Stimulated activated CD4-positive, alpha-beta T cell treated with anti-CD3 and anti-CD28 coated beads, Interleukin-1b, Interleukin-23, amount 100 ng/mL, for 24 hours (primary cell): Measurements from ENCODE around the gene TMEM233.
"Not testable (repeated sequence)": the region's sequence is repeated elsewhere in the genome, so short reads cannot be mapped to it uniquely, and the experiment has no call there.

Experiments
- DNase-seq, 4 experiments: peaks; one replicate each; pipeline ENCODE4 v3.0.0-alpha.2; 2020; ENCODE audit warnings: low read depth in 4 of 4, low spot score in 1 of 4

The TMEM233 gene

DNA sequence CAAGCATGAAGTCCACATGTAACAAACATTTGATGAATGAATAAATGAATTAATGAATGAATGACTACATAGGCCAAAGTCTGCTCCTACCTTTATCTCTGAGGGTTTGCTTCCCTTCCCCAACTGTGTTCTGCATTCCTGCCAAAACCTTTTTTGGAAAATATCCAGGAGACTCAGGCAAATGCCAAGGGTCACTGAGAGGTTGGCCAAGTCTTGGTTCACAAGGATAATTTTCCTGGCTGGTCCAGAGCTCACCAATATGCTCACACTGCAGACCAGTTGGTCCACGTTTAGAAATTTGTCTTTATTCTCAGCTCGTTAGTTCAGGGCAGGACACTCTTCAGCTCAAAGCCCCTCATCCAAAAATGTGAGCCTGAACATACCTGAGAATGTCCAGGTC, 10.2 kb downstream of the TMEM233 start:
- no peak for DNase-seq

DNA sequence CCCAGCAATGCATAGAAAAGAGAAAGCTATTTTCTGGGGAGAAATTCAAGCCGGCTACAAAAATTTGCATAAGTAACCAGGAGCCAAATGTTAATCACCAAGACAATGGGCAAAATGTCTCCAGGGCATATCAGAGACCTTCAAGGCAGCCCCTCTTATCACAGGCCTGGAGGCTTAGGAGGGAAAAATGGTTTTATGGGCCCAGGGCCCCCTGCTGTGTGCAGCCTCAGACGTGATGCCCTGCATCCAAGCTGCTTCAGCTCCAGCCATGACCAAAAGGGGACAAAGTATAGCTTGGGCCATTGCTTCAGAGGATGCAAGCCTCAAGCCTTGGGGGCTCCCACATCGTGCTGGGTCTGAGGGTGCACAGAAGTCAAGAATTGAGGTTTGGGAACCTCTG, 15.8 kb downstream of the TMEM233 start:
- DNase-seq, result no peak

DNA sequence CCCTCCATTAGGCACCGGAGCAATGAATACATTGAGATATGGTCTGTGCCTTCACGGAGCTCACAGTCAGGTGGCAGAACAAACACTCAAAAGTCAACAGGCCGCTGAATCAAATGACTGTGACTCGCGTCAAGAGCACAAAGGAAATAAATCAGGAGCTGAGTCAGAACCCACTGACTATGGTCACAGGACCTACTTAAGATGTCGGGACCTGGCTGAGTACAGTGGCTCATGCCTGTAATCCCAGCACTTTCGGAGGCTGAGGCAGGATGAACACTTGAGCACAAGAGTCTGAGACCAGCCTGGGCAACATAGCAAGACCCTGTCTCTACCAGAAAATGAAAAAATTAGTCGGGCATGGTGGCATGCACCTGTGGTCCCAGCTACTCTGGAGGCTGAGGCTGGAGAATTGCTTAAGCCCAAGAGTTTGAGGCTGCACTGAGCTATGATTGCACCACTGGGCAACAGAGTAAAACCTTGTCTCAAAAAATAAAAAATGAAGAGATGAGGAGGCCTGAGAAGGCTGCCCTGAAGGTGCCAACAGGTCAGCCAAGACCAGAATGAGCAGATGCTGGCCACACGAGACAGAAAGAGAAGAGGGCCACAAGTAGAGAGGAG, 19.9 kb downstream of the TMEM233 start:
- DNase-seq, result no peak

DNA sequence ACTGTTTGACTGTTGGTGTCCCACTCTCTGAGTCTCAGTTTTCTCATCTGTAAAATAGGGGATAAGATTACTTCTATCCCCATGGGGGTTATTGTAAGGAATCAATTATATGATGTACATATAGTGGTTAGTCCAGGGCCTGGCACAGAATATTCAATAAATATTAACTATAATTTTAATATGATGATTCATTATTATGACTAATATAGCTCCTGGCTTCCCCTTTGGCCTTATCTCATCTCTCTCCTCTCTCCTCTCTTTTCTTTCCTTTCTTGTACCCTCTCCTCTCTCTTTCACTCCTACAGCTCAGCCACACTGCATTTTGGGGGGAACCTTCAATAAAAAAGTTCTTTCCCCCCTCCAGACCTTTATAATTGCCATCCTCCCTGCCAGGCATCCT, 21.1 kb downstream of the TMEM233 start:
- DNase-seq, result no peak

DNA sequence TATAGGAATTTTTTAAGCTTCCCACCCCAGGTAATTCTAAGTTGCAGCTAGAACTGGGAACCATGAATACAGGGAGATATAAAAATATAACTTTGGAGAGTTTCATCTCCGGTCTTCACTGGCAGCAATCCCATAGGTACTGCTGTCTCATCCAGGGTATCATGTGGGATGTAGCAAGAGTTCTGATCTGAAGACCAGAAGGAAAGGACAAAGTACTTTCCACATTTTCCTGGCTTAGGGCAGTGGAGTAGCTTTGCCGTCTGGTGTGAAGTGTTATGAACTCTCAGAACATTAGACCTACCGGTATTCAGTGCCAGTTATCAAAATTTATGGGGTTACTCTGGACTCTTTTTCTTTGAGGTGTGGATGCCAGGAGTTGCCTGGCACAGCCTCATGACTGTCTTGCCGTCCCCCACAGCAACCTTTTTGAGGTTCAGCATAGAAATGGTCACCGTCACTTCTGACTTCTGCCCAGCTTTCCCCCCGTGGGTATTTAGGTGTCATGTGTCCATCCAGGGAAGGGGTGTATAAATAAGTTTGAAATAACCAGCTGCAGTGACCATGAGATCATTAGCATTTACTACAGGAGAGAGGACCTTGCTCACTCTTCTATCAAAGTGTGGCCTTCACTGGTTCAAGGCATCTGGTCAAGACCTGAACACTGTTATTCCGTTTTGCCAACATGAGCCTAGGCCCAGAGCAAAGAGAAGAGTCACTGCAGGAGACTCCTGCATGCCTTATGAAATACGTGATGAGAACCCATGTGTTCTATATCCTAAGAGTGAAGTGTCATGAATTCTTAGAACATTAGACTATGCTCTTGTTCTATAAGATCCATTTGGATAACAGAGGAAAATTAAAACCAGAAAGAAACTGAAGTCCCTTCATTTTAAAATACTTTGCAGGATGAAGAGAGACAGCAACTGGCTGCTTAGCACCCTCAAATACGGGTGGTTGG, 22.2 kb downstream of the TMEM233 start:
- no peak for DNase-seq

DNA sequence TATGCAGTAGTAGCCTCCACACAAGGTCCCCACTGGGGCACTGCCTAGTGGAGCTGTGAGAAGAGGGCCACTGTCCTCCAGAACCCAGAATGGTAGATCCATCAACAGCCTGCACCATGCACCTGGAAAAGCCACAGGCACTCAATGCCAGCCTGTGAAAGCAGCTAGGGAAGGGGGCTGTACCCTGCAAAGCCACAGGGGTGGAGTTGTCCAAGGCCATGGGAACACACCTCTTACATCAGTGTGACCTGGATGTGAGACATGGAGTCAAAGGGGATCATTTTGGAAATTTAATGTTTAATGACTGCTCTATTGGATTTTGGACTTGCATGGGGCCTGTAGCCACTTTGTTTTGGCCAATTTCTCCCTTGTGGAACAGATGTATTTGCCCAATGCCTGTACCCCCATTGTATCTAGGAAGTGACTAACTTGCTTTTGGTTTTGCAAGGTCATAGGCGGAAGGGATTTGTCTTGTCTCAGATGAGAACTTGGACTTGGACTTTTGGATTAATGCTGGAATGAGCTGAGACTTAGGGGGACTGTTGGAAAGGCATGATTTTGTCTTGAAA, 24.8 kb downstream of the TMEM233 start:
- DNase-seq, result not testable (repeated sequence)

DNA sequence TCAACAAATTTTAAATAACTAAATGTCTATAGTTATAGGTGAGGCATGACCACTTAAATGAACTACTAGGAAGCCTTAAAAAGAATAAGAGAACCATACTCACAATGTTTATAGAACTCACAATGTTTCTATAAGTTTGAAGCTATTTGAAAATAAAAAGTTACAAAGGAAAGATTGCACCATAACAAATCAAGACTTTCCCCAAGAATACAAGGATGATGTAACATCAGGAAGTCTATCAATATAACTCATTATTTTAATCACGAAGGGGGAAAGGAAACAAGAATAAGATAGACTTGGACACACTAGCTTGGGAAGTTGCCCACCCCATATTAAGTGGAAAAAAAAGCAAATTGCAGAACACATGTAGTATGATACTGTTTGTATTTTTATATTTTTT, 26.9 kb downstream of the TMEM233 start:
- no peak for DNase-seq

DNA sequence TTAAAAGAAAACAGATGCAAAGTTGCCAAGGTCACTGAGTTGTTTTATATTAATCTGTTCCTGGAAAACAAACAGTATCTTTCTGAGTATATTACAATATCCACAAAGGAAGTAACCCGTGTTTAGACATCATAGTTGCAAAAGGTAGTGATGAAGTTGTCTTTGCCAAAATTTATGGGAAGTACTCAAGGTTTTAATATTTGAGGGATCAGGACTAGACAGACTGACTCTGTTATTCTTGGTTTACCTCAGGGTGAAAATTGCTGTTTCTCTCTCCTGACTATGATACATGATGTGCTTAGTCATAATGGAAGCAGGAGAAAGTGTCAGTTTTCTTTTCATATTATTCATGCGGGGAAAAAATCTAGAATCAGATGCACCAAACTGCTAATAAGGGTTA, 28.3 kb downstream of the TMEM233 start:
- no peak for DNase-seq

DNA sequence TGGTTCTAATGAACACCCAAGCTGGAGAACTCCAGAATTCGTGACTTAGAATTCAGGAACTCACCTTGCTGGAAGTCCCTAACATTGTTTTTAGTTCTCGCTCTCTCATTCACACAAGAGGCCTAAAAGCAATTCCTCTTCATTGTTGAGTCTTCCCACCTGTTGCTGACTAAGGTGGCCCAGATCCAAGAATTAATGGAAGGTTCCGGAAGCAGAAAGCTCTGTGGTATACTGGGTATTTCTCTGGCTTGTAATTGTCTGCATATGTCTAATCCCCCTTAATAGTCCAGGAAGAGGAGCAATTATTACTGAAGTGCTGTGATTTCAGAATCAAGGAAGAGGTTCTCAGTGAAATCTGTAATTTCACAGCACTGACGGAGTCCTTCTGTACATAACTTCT, 31.4 kb downstream of the TMEM233 start:
- no peak for DNase-seq

DNA sequence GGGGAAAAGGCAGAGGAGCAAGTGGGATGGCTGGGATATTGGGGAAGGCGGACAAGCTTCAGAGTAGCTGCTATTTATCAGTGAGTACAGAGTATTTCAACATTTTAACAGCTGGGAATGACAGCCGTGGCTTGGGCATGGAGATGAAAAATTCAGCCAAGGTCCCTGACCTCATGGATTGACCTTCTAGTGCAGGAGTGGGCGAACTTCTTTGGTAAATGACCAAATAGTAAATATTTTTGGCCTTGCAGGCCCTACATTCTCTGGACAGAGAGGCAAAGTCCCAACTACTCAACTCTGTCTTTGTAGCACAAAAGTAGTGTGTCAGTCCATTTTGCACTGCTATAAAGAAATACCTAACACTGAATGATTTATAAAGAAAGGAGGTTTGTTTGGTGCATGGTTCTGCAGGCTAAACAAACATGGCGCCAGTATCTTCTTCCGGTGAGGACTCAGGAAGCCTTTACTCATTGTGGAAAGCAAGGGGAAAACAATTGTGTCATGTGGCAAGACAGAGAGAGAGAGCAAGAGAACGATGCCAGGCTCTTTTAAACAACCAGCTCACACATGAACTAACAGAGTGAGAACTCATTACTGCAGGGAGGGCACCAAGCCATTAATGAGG, 33.6 kb downstream of the TMEM233 start:
- DNase-seq, result no peak

DNA sequence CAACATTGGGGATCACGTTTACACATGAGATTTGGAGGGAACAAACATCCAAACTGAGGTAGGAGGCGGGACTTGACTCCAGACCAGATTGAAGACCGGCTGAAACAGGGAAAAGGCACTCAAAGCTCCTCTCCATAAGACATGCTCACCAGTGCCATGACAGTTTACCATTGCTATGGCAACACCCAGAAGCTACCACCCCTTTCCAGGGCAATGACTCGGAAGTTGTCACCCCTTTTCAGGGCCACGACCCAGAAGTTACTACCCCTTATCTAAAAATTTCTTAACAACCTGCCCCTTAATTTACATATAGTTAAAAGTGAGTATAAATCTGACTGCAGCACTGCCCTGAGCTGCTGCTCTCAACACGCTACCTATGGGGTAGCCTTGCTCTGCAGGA, 34.1 kb downstream of the TMEM233 start:
- DNase-seq, result no peak

DNA sequence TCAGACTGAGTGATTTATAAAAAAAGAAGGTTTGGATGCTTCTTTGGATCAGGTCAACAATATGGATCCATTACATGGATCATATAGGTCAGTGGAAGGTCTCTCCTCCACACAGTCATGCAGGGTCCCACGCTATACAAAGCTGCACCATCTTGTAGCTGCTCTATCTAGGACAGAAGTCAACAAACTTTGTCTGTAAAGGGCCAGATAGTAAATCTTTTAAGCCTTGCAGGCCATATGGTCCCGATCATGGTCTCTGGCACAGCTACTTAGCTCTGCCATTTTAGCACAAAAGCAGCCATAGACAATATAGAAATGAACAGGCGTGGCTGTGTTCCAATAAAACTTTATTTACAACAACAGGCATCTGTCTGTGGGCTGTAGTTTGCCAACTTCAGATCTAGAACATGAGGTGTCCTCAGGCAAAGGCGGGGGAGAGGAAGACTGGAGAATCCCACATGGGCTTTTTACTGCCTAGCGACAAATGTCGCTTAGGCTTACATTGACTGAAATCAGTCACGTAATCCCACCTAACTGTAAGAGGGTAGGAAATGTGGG, 36.7 kb downstream of the TMEM233 start:
- DNase-seq, result no peak

DNA sequence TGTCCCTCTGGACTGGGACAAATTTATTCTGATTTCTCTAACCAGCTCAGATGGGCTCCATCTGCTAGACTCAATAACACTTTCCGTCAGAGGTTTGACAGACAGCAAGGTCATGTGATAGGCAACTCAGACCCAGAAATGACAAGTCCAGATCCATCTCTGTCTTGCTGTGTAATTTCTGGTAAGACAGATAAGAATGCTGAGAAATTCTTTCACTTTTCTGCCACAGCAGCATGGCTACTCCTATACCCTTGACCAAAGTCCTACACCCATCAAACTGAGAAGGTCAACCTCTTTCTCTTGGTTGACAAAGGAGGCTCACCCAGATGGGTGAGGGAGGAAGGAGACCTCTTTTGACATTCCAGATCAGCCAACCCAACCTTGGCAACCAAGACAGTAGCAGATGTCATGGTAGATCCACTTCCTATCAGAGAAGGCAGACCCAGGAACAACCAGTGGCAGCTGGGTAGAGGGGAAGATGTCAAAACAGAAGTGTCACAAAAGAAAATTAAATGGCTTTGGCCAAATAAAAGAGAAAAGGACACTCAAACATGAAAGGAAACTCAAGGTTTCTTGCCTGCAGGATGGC, 37.5 kb downstream of the TMEM233 start:
- no peak for DNase-seq

DNA sequence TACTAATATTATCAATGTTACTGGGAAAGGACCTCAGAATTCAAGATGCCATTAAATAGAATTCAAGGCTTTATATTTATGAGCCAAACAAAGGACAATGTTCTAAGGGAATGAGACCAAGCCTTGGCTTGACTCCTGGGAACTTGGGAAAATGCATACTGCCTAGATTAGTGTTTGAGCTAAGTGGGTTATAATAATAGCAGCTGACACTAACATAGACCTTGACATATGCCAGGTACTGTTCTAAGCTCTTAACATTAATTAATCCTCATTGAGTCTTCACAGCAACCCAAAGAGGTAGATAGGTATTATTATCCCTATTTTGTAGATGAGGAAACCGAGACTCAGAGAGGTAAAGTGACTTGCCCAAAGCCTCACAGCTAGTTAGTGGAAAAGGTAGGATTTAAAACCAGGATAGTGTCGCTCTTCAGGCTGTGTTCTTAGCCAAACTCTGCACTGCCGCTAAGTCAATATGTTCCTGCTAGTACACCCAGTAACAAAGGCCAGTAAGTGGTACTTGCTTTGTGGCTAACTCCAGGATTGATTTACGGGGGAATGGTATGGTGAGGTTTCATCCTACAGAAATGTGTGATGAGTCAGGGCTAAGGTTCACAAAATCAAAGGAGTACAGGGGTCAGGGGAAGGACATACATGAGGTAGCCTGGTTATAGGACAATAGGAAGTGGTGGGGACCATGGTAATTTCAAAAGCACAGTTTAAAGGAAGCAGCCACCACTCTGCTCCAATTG, 38.5 kb downstream of the TMEM233 start:
- no peak for DNase-seq

DNA sequence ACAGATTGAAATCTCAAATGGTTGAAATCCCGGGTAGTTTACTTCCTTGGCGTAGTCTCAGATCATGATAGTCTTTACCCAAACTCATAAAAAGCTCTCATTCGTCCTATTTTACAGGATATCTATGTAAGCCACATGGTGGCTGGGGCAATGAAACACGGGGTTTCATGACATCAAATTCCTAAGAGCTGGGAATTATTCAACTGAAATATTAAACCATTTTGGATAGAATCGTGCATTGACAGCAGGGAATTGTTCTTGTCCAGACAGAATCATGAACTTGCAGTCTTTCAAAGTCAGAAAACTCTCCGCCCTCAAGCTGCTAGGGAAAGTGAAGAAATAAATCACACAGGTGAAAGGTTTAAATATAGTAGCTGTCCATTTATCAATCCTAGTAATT, 41.2 kb downstream of the TMEM233 start:
- no peak for DNase-seq

DNA sequence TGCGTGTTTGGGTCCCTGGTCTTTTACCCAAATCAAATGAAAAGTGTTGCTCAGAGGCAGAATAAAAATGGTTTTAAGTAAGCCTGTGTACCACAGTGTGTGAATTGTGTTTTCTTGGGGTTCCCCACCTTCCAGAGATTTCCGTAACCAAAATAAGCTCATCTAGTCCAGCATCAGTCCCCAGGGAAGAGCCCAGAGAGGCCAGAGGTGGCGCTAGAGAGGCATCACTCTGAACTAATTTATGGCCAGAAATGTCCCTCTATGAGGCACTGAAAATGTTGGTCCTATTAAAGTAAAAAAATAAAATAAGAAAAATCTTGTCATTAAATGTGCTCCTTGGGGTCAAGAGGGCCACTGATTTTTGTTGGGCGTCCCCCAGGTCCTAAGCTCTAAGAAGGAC, 49.4 kb downstream of the TMEM233 start:
- no peak for DNase-seq

DNA sequence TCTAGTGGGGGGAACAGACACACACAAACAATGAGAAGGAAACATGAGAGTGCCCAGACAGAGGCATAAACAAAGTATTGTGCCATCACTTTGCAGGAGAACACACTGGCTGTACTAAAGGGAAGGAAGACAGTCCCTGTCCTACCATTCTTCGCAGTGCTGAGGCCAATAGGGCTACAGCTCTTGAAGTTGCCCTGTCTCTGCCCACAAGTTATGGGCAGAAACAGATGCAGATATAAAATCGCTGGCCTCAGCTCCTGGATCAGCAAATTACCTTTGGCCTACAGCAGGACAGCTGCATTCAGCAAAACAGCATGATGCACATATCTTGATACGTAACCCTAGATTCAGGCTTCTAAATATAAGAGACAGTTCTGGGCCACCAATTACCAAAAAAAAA, 51.4 kb downstream of the TMEM233 start:
- no peak for DNase-seq

DNA sequence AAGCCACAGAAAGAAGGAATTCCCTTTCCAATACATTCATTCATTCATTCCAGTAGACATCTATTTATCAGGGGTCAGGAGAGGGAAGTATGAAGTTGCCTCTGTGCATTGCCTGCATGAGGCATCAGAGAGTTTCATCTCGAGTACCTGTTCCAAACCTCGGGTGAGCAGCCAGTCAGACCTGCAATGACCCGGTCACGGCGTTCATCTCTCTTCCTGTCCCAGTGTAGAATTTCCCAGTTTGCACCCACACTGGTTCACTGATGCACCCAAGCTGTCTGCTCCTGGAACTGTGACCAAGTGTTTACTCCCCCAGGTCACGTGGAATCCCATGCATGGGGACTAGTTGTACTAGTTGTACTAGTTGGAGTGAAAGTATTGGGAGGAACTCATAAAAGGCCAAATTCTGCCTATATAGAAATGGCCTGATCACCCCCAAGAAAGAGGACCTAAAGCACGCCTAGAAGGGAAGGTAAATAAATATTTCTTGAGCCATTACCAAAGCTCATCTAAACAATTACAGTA, 52.0 kb downstream of the TMEM233 start:
- DNase-seq, result no peak

DNA sequence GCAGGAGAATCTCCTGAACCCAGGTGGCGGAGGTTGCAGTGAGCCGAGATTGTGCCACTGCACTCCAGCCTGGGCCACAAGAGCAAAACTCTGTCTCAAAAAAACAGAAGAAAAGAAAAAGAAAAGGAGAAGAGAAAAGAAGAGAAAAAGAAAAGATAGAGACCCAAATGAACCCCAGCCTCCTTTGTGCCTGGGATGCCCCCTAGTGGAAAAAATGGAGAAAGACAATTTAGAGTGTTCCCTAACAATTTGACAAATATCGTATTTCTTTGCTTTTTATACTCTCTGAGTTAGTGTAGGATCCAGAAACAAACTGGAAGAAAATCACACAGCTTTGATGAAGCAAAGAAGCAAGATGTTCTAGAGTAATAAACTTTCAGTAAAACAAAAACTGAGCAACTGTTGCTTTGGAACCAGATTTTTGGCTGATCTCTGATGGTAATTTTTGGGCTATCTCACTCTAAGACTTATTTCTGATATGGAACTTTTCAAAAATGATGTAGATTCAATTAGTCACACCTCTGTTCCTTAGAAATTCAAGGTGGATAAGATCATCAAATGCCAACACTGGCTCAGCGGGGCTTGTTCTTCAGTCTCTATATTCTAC, 55.7 kb downstream of the TMEM233 start:
- DNase-seq, result no peak

DNA sequence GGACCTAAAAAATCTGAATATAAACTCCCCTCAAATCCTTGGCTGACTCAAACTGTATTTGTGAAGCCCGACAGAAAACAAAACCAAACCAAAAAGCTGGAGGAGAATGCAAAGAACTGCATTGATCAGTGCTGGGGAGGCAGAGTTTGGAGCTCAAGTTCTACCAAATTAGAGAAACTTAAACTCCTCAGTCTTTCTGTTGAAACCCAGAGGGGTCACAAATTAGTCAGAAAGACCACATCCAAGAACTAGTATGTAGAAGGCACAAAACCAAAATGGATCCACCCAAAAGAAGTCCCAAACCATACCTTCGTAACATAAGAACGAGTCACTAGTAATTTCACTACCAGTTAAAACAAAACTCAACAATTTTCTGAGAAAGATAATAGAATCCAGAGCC, 59.1 kb downstream of the TMEM233 start:
- no peak for DNase-seq
